Measurements from ENCODE around the gene TTC6. TPM values are rescaled to one million over a fixed set of nuclear protein-coding genes. Genes with fewer than 3 reads are reported as not detected.

Gene TTC6
- total RNA-seq, 1 donor from 2014 or later, result 0.44 TPM

DNA sequence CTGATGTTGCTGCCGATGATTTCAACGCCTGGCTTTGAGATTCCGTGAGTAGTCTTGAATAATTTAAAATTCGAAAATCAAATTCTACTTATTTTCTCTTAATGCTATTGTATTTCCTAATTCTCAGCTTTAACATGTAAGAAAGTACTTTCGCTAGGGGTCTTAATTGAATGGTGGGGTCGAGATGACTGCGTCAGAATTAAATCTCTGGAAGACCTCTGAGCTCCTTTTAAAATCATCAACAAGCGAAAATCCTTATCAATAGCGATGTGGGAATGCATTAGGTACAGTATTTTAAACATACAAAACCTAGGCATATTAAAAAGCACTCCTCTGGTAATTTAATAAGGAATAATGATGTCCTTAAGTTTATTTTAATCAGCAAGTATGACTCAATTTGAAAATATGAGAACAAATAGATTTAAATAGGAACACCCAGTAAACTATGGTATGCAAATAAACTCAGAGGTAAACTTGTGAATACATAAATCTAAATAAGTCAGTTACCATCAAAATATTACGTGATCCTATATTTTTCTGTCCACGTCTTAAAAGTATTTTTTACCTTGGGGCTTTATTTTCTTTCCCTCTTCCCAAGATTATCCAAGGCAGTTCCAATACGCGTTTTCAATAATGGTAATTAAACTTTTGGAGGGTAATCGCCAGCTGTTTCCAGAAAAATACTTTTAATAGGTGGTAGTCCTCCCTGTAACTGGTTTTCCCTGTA is 1.8 kb upstream of the TTC6 start:
- TF ChIP-seq, protein P1, sequence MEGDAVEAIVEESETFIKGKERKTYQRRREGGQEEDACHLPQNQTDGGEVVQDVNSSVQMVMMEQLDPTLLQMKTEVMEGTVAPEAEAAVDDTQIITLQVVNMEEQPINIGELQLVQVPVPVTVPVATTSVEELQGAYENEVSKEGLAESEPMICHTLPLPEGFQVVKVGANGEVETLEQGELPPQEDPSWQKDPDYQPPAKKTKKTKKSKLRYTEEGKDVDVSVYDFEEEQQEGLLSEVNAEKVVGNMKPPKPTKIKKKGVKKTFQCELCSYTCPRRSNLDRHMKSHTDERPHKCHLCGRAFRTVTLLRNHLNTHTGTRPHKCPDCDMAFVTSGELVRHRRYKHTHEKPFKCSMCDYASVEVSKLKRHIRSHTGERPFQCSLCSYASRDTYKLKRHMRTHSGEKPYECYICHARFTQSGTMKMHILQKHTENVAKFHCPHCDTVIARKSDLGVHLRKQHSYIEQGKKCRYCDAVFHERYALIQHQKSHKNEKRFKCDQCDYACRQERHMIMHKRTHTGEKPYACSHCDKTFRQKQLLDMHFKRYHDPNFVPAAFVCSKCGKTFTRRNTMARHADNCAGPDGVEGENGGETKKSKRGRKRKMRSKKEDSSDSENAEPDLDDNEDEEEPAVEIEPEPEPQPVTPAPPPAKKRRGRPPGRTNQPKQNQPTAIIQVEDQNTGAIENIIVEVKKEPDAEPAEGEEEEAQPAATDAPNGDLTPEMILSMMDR (IDR thresholded peaks at IDR 0.05; ENCODE audit: partially characterized antibody, unreplicated experiment), result no peak
- H3K27me3 Mint-ChIP-seq (ENCODE audit: unreplicated experiment), result peaks cover 45% of the 10 kb centered on the region
- no peak overlapping the region for H3K27ac Mint-ChIP-seq (ENCODE audit: unreplicated experiment)
- H3K4me1 Mint-ChIP-seq (ENCODE audit: low read depth, unreplicated experiment), result peaks cover 16% of the 10 kb centered on the region
- DNase-seq, result no peak
- peak overlapping the region; percentile 90 for H3K4me3 Mint-ChIP-seq (ENCODE audit: unreplicated experiment)
- peaks cover 5% of the 10 kb centered on the region for H3K36me3 Mint-ChIP-seq (ENCODE audit: unreplicated experiment)
- H3K9me3 Mint-ChIP-seq (ENCODE audit: unreplicated experiment), result peaks cover 19% of the 10 kb centered on the region

DNA sequence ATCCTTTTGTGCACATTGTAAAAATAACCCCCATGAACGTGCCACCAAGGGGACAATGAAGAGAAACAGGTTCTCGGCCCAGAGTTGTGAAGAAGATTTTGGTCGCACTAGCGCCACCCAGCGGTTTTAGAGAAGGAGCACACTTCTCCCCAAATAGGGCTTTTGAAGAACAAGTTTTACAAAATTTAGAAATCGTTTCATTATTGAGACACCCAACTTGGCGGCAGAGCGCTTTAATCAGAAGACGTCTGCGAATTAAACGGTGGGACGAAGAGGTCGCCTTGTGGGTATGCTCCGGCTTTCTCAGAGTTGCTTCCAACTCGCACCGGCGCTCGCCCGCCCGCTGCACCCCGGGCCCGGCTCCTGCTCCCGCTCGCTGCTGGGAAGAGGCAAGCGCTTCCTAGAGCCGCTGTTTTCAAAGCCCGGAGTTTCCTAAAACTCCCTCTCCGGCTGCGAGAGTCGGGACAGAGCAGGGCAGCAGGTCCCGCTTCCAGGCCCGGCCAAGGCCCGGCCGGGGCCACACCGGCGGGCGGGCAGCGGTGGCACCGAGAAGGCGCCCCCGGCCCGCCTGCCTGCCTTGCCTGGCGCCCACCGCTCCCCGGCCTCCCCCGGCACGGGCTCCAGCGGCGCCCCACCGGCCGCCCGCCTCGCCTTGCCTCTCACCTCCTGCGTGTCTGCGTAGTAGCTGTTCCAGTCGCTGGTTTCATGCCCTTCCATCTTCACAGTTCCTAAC is 1.0 kb upstream of the TTC6 start:
- Mint-ChIP-seq H3K4me3 (ENCODE audit: unreplicated experiment) (peak overlapping the region; percentile 90), H3K27ac (ENCODE audit: unreplicated experiment) (no peak overlapping the region), H3K36me3 (ENCODE audit: unreplicated experiment) (no peaks in the 10 kb centered on the region), H3K27me3 (ENCODE audit: unreplicated experiment) (peaks cover 45% of the 10 kb centered on the region), H3K4me1 (ENCODE audit: low read depth, unreplicated experiment) (peaks cover 16% of the 10 kb centered on the region), H3K9me3 (ENCODE audit: unreplicated experiment) (peaks cover 16% of the 10 kb centered on the region)
- TF ChIP-seq, protein P1 (IDR thresholded peaks at IDR 0.05; ENCODE audit: partially characterized antibody, unreplicated experiment), result peak; percentile 95
- peak; percentile 81 for DNase-seq

DNA sequence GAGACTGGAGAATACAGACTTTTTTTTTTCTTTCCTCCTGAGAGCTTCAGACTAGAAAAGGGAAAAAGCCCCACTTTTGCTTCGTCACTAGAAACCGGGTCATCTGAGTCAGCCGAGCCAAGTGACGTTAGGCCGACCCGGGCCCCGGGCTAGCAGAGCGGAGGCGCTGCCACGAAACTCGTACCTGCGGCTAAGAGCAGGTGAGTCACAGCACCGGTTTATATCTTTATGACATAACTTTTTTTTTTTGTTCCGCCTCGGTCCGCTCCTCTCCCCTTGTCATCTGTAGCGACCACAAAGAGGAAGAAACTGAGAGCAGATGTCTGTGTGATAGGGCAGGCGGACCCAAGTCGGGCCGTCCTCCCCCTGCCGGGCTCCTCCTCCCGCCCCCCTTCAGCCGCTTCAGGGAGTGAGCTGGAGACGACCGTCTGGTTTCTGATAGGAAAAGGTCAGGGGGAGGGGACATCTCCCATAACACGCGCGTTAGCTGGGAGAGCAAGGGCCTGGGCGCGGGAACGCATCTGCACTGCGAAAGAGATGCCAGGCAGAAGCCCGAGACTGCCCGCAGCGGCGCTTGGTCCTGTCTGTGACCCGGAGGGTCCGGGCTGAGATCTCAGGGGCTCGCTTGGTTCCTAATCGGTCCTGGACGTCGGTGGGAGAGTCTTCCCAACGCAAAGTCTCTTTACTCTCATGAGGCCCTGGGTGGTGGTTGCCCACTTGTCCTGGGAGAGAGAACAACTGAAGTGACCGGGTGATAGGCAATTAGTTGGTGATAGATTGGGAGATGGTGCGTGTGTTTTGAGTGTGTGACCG is 586 bp downstream of the TTC6 start:
- H3K4me3 Mint-ChIP-seq (ENCODE audit: unreplicated experiment), result peak overlapping the region; percentile 81
- H3K4me1 Mint-ChIP-seq (ENCODE audit: low read depth, unreplicated experiment), result peaks cover 16% of the 10 kb centered on the region
- TF ChIP-seq, protein P1 (IDR thresholded peaks at IDR 0.05; ENCODE audit: partially characterized antibody, unreplicated experiment), result no peak

DNA sequence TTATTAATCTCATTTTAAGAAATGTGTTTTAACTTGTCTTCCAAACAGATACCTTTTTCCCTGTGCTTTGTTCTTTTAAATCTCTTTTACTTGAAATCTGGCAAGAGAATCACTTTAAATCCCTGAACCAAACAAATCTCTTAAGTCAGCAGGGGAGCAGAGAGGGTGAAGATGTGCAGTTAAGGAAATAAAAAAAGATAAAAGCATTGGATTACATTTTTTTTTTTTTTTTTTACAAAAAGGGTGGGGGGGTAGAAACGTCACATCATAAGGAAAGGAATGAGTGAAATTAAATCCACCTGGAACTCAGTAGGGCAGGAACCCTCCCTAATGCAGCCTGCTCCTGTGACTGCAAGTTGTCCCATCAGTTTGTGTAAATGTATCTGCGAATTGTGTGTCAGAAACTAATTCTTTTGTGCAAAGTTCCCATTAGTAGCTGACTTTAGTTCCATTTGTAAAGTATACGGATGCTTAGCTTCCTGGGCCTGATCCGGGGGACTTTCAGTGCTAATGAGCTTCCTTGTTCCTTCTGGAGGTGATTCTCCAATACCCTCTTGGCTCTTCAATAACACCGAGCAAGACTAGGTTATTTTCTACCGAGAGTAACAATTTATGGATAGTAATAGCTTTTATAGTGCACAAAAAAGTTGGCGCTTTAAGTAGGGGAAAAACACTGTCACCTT is 1.5 kb downstream of the TTC6 start:
- TF ChIP-seq, protein P1 (IDR thresholded peaks at IDR 0.05; ENCODE audit: partially characterized antibody, unreplicated experiment), result no peak
- Mint-ChIP-seq H3K9me3 (ENCODE audit: unreplicated experiment) (peaks cover 11% of the 10 kb centered on the region), H3K4me3 (ENCODE audit: unreplicated experiment) (no peak overlapping the region), H3K27me3 (ENCODE audit: unreplicated experiment) (peaks cover 43% of the 10 kb centered on the region), H3K36me3 (ENCODE audit: unreplicated experiment) (no peaks in the 10 kb centered on the region), H3K4me1 (ENCODE audit: low read depth, unreplicated experiment) (peaks cover 14% of the 10 kb centered on the region), H3K27ac (ENCODE audit: unreplicated experiment) (no peak overlapping the region)
- no peak for DNase-seq

More for the DNA sequence above, 586 bp downstream of the TTC6 start:
- H3K9me3 Mint-ChIP-seq (ENCODE audit: unreplicated experiment), result peaks cover 13% of the 10 kb centered on the region
- peaks cover 43% of the 10 kb centered on the region for H3K27me3 Mint-ChIP-seq (ENCODE audit: unreplicated experiment)
- H3K36me3 Mint-ChIP-seq (ENCODE audit: unreplicated experiment), result no peaks in the 10 kb centered on the region
- DNase-seq, result peak; percentile 39
- H3K27ac Mint-ChIP-seq (ENCODE audit: unreplicated experiment), result no peak overlapping the region

Measured in glutamatergic neuron (in vitro differentiated cells).